Activated T-cell treated with anti-CD3 and anti-CD28 coated beads, Interleukin-2, amount 50 U/mL, for 4 hours (primary cell): ENCODE data around the gene USP33. TPM values are rescaled to one million over a fixed set of nuclear protein-coding genes. Genes with fewer than 3 reads are reported as not detected.
A peak's percentile ranks its signal among the peaks of the same experiment; 100 is the strongest.
"Not testable (repeated sequence)": the region's sequence is repeated elsewhere in the genome, so short reads cannot be mapped to it uniquely, and the experiment has no call there.

Source experiments
- ATAC-seq, 2 donors: fragments of 200-7000 bp; cut with Tn5 transposase; one replicate each; pipeline ENCODE4 v1.10.0; 2021
- DNase-seq: peaks from one replicate; pipeline ENCODE4 v3.0.0-alpha.2; 2020
- H3K27me3 Mint-ChIP-seq: one replicate; pipeline ENCODE4 v1.8.0; 2021; ENCODE audit warnings: low read depth, mixed read lengths
- H3K36me3 Mint-ChIP-seq: one replicate; pipeline ENCODE4 v1.8.0; 2022; ENCODE audit warnings: mixed read lengths; ENCODE audit not compliant: insufficient read depth
- H3K4me1 Mint-ChIP-seq: one replicate; pipeline ENCODE4 v1.8.0; 2021; ENCODE audit warnings: low read depth, mixed read lengths
- H3K4me3 Mint-ChIP-seq: one replicate; pipeline ENCODE4 v1.8.0; 2021; ENCODE audit warnings: mild to moderate bottlenecking, moderate library complexity, mixed read lengths
- H3K9me3 Mint-ChIP-seq: one replicate; pipeline ENCODE4 v1.8.0; 2021; ENCODE audit warnings: mixed read lengths
- total RNA-seq, 3 donors: library from RNA; stranded (reverse); gene quantifications; one replicate each; pipeline ENCODE4 v1.2.1, GENCODE V29; 2021

Gene USP33
- total RNA-seq, 3 donors from 2014 or later: 30.2 to 38.1 (median 32.1) TPM

- H3K27me3 Mint-ChIP-seq, H3K9me3 Mint-ChIP-seq, H3K4me1 Mint-ChIP-seq, DNase-seq, H3K4me3 Mint-ChIP-seq, ATAC-seq: not testable (repeated sequence)
- peaks cover 18% of the 10 kb centered on the region for H3K36me3 Mint-ChIP-seq
These were observed 60.0 kb downstream of the USP33 start for GRCh38 chr1:77699673-77700072.

DNA sequence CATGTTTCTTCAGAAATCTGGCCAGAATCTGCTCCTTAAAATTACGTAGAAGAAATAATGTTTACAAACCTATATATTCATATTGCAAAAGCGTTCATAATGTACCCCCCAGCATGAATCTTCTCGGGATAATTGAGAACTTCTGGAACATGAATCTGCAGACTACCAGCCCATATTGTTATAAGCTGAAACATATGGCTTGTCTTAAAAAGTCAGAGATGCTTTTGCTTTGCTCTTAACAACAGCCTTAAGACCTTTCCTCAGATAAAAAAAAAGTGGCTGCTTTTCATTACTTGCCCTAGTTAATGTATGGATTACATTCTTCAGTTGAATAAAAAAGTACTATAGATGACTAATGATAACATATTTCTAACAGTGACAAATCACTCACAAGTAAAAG lies 62.2 kb downstream of the USP33 start:
- no peaks in the 10 kb centered on the region for H3K27me3 Mint-ChIP-seq
- DNase-seq (no peak), ATAC-seq (no peak)
- H3K9me3 Mint-ChIP-seq: peaks cover 3% of the 10 kb centered on the region
- H3K36me3 Mint-ChIP-seq: peaks cover 20% of the 10 kb centered on the region
- H3K4me3 Mint-ChIP-seq: no peak overlapping the region
- H3K4me1 Mint-ChIP-seq: no peaks in the 10 kb centered on the region

DNA sequence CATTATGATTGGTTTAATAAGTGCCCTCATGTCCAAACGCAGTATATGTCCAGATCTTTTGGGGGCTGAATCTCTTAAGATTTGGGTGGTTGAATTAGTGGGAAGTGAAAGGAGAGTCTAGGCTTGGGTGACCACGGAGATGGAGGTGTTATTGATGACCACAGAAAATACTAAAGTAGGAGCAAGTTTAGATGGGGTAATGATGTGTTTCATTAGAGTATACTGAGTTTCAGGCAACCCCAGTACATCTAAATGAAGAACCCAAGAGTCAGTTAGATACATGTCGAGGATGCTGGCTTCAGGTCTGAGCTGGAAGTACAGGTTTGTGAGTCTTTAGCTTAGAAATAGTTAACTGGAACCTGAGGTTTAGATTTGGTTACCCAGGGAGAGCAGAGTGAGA lies 70.7 kb downstream of the USP33 start:
- Mint-ChIP-seq H3K9me3 (no peaks in the 10 kb centered on the region), H3K4me3 (no peak overlapping the region), H3K27me3 (no peaks in the 10 kb centered on the region), H3K4me1 (peaks cover 4% of the 10 kb centered on the region), H3K36me3 (peaks cover 9% of the 10 kb centered on the region)
- ATAC-seq (no peak), DNase-seq (no peak)

DNA sequence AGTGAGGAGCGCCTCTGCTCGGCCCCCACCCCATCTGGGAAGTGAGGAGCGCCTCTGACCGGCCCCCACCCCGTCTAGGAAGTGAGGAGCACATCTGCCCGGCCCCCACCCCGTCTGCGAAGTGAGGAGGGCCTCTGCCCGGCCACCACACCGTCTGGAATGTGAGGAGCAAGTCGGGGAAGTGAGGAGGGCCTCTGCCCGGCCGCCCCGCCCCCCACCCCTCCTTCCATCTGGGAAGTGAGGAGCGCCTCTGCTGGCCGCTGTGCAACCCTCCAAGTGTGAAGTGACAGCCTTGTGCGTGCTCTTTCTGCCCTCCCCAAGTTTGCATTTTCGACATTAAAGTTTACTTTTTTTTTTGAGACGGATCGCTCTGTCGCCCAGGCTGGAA lies 72.1 kb downstream of the USP33 start:
- no peaks in the 10 kb centered on the region for H3K27me3 Mint-ChIP-seq
- DNase-seq (no peak), ATAC-seq (no peak)
- H3K9me3 Mint-ChIP-seq: no peaks in the 10 kb centered on the region
- H3K4me1 Mint-ChIP-seq: peaks cover 7% of the 10 kb centered on the region
- peaks cover 6% of the 10 kb centered on the region for H3K36me3 Mint-ChIP-seq
- H3K4me3 Mint-ChIP-seq: peak overlapping the region; percentile 60

DNA sequence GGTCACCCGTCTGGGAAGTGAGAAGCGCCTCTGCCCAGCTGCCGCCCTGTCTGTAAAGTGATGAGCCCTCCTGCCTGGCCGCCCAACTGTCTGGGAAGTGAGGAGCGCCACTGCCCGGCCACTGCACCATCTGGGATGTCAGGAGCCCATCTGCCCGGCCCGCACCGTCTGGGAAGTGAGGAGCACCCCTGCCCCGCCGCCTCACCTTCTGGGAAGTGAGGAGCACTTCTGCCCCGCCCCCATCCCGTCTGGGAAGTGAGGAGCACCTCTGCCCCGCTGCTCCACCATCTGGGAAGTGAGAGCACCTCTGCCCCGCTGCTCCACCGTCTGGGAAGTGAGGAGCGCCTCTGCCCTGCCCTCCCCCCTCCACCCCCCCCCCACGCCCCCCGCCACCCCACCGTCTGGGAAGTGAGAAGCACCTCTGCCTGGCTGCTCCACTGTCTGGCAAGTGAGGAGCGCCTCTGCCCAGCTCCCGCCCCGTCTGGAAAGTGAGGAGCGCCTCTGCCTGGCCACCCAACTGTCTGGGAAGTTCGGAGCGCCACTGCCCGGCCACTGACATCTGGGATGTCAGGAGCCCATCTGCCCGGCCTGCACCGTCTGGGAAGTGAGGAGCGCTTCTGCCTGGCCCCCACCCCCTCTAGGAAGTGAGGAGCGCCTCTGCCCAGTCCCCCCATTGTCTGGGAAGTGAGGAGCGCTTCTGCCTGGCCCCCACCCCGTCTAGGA lies 72.7 kb downstream of the USP33 start:
- H3K4me1 Mint-ChIP-seq: peaks cover 9% of the 10 kb centered on the region
- H3K9me3 Mint-ChIP-seq: no peaks in the 10 kb centered on the region
- ATAC-seq (no peak), DNase-seq (no peak)
- peaks cover 5% of the 10 kb centered on the region for H3K36me3 Mint-ChIP-seq
- no peaks in the 10 kb centered on the region for H3K27me3 Mint-ChIP-seq
- H3K4me3 Mint-ChIP-seq: no peak overlapping the region

GRCh38 chr1:77683160-77684148 lies 76.2 kb downstream of the USP33 start:
- Mint-ChIP-seq H3K4me3 (peak overlapping the region; percentile 99), H3K4me1 (peaks cover 33% of the 10 kb centered on the region), H3K9me3 (no peaks in the 10 kb centered on the region), H3K27me3 (no peaks in the 10 kb centered on the region), H3K36me3 (peaks cover 6% of the 10 kb centered on the region)
- peak; percentile 89 for DNase-seq
- ATAC-seq: peak; percentile 78 to 80

- ATAC-seq (peak; percentile 73 to 74), DNase-seq (peak; percentile 91)
- peaks cover 6% of the 10 kb centered on the region for H3K36me3 Mint-ChIP-seq
- no peaks in the 10 kb centered on the region for H3K27me3 Mint-ChIP-seq
- peaks cover 41% of the 10 kb centered on the region for H3K4me1 Mint-ChIP-seq
- peak within 1 kb of the TSS; percentile 99 for H3K4me3 Mint-ChIP-seq
- no peaks in the 10 kb centered on the region for H3K9me3 Mint-ChIP-seq
These were observed 77.0 kb downstream of the USP33 start, which contains the start of gene ZZZ3 for GRCh38 chr1:77682460-77683159. Gene ZZZ3, minus strand, starts transcription at chr1:77682658. Its CDS starts 49,304 bp downstream, at chr1:77633354.

- ATAC-seq: no peak
- no peaks in the 10 kb centered on the region for H3K27me3 Mint-ChIP-seq
- no peak for DNase-seq
- H3K36me3 Mint-ChIP-seq: peaks cover 12% of the 10 kb centered on the region
- peaks cover 52% of the 10 kb centered on the region for H3K4me1 Mint-ChIP-seq
- H3K4me3 Mint-ChIP-seq: peak overlapping the region; percentile 2
- no peaks in the 10 kb centered on the region for H3K9me3 Mint-ChIP-seq
These were observed 79.5 kb downstream of the USP33 start for GRCh38 chr1:77680173-77680572.

DNA sequence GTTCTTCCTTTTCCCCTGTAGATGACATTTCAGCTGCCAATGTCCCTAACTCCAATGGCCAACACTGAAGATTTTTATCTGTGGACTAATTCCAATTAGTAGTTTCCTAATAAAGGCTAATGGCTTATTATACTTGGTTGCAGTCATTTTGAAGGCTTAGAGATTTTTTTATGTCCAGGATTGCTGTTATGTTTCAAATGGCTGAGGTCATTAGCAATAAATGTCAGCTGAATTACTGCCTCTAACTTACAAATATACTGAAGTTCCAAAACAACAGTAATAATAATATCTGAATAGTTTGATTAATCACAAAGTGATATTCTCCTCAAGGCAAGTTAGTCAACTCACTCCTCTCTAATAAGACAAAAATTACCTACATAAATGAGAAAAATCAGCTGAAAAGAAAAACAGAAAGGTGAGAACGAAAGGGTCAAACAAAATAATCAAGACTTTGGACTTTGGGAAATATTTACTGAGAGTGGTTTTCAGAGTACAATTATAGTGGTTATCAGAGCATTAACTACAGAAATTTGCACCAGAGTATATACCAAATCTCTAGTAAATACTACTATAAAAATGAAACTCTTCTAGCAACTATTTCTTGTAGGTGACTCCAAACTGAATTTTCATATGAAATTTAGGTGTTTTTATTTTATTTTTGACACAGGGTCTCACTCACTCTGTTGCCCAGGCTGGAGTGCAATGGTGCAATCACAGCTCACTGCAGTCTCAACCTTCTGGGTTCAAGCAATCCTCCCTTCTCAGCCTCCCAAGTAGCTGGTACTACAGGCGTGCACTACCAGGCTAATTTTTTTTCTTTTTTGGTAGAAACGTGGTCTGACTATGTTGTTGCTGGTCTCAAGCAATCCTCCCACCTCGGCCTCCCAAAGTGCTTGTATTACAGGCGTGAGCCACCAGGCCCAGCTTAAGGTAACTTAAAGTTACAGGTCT lies 80.7 kb downstream of the USP33 start:
- no peak for DNase-seq
- Mint-ChIP-seq H3K27me3 (no peaks in the 10 kb centered on the region), H3K4me1 (peaks cover 50% of the 10 kb centered on the region), H3K36me3 (peaks cover 12% of the 10 kb centered on the region), H3K4me3 (no peak overlapping the region), H3K9me3 (no peaks in the 10 kb centered on the region)
- no peak for ATAC-seq

DNA sequence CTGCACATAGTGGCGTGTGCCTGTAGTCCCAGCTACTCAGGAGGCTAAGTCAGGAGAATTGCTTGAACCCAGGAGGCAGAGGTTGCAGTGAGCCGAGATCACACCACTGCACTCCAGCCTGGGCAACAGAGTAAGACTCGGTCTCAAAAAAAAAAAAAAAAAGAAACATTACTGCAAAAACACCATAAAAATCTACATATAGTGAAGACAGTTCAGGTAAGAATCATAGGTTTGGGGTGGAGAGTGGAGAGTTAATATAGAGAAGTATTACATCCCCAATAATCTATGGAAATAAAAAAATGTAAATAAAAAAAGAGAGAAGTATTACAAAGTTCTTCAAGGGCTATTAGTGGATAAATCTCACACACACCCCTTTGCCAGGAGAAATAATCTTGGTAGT lies 84.8 kb downstream of the USP33 start:
- H3K27me3 Mint-ChIP-seq: not testable (repeated sequence)

GRCh38 chr1:77673716-77674355 lies 85.8 kb downstream of the USP33 start:
- ATAC-seq (no peak), DNase-seq (no peak)
- Mint-ChIP-seq H3K36me3 (peaks cover 10% of the 10 kb centered on the region), H3K9me3 (no peaks in the 10 kb centered on the region), H3K4me1 (peaks cover 69% of the 10 kb centered on the region), H3K27me3 (no peaks in the 10 kb centered on the region), H3K4me3 (no peak overlapping the region)

More for the DNA sequence above, 84.8 kb downstream of the USP33 start:
- H3K9me3 Mint-ChIP-seq, ATAC-seq, DNase-seq, H3K4me3 Mint-ChIP-seq: not testable (repeated sequence)
- peaks cover 11% of the 10 kb centered on the region for H3K36me3 Mint-ChIP-seq
- H3K4me1 Mint-ChIP-seq: peaks cover 69% of the 10 kb centered on the region

GRCh38 chr1:77673030-77673429 lies 86.6 kb downstream of the USP33 start:
- no peaks in the 10 kb centered on the region for H3K9me3 Mint-ChIP-seq
- H3K4me3 Mint-ChIP-seq: no peak overlapping the region
- H3K36me3 Mint-ChIP-seq: peaks cover 9% of the 10 kb centered on the region
- ATAC-seq (no peak), DNase-seq (no peak)
- H3K27me3 Mint-ChIP-seq: no peaks in the 10 kb centered on the region
- peaks cover 67% of the 10 kb centered on the region for H3K4me1 Mint-ChIP-seq

- Mint-ChIP-seq H3K4me1 (peaks cover 66% of the 10 kb centered on the region), H3K36me3 (peaks cover 9% of the 10 kb centered on the region), H3K9me3 (no peaks in the 10 kb centered on the region), H3K27me3 (no peaks in the 10 kb centered on the region), H3K4me3 (no peak overlapping the region)
- no peak for ATAC-seq
- DNase-seq: no peak
These were observed 87.3 kb downstream of the USP33 start for GRCh38 chr1:77672374-77672773.
